Erythroblast (primary cell): Measurements from ENCODE around the gene SEPTIN5.

Source experiments
- DNase-seq, 2 experiments: peaks; one replicate each; lab custom pipeline; 2025; lab: John Stamatoyannopoulos, UW
- GATA1 ChIP-seq: IDR thresholded peaks from 2 replicates; pipeline ENCODE4 v1.6.1; 2011; ENCODE audit warnings: low read depth, mild to moderate bottlenecking, control low read depth, low read length, moderate library complexity
- POLR2A ChIP-seq: IDR thresholded peaks from 2 replicates; pipeline ENCODE4 v1.6.1; 2011; ENCODE audit warnings: mild to moderate bottlenecking, low read length

The SEPTIN5 gene

DNA sequence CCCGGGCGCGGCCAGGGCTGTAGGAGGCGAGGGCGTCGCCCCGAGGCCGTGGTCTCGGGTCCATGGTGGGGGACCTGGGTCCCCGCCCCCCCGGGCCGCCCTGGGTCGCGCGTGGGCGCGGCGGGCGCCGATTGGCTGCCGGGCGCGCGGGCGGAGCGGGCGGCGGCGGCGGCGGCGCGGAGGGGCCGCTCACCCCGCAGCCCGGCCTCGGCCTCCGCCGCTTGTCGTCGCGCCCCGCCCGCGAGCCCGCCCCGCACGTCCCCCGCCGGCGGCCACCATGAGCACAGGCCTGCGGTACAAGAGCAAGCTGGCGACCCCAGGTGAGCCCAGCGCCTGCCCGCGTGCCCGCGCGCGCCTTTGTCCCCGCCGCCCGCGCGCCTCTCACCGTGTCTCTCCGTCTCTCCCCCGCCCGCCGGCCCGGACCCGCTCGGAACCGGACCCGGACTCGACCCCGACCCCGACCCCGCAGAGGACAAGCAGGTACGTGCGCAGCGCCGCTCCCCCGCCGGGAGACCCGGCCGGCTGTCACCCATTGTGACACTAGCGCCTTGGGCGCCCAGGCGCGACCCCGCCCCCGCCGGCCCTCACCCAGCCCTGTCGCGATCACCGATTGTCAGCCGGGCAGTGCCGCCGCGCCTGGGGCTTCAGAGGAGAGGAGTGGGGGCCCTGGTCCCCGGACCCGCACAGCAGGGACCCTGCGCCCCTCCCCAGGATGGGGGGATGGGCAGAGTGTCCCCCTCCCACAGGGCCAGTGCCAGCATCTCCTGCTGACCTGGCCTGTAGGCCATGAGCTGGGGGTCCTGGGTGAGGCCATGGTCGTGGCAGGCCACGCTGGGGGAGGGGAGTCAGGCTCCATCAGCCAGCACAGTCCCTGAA, at the start of gene SEPTIN5:
Gene SEPTIN5 (plus strand): TSS at position 192 of the 876 bp plus-strand sequence. CDS start 86 bp downstream, at position 278.
- TF ChIP-seq GATA1 (no peak), POLR2A (no peak)
- no peak for DNase-seq

- DNase-seq = no peak
- TF ChIP-seq GATA1 = no peak
- TF ChIP-seq POLR2A = no peak
Observed at GRCh38 chr22:19664951-19665783, 49.1 kb upstream of the SEPTIN5 start.

DNA sequence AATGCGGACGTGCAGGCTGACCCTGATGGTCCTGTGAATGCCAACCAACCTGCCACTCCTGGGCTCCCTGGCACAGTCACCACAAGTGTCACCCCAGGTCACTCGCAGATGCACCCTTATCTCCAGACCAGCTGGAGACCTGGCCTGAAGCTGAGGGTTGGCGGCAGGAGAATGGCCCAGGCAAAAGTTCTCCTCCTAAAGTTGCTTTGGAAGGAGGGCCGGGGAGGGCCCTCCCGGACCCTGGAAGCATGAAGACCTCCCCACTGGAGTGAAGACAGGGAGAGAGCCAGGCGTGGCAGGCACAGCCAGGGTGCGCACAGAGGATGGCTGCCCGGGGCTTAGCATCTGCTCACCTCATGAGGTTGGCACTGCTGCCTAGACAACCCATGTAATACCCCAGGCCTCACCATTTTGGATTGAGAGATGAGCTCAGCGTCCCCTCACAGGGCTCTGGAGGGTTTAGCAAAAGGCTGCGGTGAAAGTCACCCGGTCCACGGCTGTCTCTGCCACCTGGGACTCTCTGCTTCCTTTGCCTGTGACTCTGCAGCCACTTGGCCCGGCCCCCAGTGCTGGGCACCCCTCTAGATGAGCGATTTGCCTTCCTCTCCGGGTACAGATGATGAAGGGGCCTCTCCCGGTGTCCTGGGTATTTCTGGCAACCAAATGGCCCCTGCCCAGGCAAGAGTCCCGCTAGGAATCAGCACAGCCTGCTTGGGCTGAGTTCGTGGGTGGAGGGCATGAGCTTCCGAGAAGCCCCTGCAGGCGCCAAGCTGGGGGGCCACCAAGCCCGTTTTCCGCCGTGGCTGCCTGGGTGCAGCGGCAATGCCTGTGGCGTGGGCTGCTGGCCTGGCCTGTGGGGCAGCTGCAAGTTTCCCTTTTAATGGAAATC, 48.3 kb upstream of the SEPTIN5 start:
- TF ChIP-seq GATA1 (no peak), POLR2A (no peak)
- DNase-seq = no peak

DNA sequence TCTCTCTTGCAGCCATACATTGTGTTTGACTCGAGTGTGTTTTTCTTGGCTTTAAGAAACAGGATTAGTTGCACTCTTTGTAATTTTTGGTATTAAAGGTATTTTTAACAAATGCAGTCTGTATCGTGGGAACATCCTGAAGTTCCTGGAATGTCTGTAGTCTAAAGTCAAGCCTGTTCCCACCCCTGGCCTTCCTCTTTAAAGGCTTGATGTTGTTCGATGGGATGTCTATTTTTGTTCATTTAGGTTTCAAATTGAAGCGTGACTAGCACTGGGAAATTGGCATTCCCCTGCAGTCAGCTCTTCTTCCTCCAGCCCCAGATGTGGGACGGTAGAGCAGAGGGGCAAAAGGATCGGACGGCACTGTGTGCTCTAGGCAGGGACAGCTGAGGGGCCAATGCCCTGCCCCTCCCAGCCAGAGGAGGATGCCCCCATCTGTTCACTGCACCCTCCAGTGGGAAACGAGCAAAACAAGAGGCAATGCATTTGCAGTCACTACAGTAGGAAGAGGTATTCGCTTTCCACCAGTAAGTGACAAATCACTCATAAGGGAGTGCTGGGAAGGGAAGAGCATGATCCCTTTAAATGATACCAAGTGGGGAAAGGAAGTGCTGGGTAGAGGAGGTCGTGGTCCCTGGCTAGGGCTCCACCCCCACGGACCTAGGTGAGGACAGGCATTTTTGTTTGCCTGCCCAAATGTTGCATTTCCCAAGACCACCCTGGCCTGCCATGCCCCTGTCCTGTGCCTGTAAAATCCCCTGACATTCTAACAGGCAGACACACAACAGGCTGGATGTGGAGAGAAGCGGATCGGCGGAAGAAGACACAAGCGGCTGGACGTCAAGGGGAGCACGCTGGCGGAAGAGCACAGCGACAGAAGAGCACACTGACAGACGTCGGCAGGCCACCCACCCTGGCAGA, 47.4 kb upstream of the SEPTIN5 start:
- no peak for TF ChIP-seq POLR2A
- TF ChIP-seq GATA1 = no peak
- DNase-seq = no peak

- no peak for DNase-seq
- TF ChIP-seq POLR2A (no peak), GATA1 (no peak)
Observed at GRCh38 chr22:19667872-19668740, 46.2 kb upstream of the SEPTIN5 start.

DNA sequence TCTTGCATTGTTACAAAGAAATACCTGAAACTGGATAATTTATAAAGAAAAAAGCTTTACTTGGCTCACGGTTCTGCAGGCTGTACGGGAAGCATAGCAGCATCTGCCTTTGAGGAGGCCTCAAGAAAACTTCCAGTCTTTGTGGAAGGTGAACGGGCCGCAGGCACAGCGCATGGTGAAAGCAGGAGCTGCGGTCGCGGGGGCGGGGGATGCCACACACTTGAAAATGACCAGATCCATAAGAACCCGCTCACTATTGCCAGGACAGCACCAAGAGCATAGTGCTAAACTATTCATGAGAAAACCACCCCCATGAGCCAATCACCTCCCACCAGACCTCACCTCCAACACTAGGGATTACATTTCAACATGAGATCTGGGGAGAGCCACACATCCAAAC, 45.6 kb upstream of the SEPTIN5 start:
- no peak for TF ChIP-seq GATA1
- no peak for TF ChIP-seq POLR2A
- no peak for DNase-seq

DNA sequence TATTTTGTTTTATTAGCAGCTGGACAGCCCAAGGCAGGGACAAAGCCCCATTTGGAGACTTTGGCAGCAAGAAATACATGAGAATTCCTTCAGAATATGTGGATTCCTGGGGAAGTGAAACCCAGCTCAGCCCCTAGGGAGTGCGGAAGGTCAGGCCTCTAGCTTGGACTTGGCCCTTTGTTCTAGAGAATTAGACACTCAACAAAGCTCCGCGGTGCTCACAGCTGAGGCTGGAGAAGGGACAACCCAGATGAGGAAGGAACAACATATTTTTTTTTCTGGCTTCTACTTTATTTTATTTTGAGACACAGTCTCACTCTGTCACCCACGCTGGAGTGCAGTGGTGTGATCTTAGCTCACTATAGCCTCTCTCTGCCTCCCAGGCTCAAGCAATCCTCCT, 44.7 kb upstream of the SEPTIN5 start:
- no peak for TF ChIP-seq POLR2A
- no peak for TF ChIP-seq GATA1
- no peak for DNase-seq

DNA sequence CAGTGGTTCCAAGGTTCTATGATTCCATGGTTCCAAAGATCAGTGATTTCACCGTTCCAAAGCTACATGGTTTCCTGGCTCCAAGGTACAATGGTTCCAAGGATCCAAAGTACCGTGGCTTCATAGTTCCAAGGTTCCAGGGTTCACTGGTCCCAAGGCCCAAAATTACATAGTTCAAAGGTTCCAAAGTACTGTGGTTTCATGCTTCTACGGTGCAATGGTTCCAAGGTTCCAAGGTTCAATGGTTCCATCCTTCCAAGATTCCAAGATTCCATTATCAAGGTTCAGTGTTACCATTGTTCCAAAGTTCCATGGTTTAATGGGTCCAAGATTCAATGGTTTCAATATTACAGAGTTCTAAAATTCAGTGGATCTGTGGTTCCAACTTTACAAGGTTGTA, 43.0 kb upstream of the SEPTIN5 start:
- DNase-seq = no peak
- no peak for TF ChIP-seq GATA1
- no peak for TF ChIP-seq POLR2A

DNA sequence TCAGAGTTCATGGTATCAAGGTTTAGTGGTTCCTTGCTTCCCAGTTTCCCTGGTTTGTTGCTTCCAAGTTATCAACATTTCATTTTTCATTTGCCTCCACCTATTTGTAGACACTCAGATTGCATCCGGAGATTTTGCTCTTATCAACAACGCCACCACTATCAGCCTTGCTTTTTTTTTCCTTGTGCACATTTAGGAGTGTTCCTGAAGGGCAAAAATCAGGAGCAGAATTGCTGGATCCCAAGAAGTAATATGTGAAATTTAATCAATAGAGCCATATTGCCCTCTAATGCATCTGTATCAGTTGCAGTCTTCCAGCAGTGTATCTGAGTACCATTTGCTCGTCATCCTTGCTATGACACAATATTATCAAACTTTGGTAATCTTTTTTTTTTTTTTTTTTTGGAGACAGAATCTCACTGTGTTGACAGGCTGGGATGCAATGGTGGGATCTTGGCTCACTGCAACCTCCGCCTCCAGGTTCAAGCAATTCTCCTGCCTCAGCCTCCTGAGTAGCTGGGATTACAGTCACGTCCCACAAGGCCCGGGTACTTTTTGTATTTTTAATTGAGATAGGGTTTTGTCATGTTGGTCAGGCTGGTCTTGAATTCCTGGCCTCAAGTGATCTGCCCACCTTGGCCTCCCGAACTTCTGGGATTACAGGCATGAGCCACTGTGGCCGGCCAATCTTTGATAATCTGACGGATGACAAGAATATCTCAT, 42.1 kb upstream of the SEPTIN5 start:
- DNase-seq = no peak
- TF ChIP-seq GATA1 (no peak), POLR2A (no peak)

DNA sequence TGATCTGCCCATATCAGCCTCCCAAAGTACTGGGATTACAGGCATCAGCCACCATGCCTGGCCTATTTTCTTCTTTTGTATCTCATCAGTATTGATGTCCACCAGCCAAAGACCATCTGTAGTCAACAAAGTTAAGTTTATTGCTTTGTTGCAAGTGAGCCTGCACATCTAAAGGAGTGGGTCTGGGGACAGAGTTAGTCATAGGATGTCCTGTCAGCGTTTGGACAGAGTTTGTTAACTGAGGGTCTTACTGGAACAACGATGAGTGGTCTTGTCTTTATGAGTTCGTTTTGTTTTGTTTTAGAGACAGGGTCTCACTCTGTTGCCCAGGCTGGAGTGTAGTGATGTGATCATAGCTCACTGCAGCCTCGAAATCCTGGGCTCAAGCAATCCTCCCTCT, 40.6 kb upstream of the SEPTIN5 start:
- TF ChIP-seq POLR2A (no peak), GATA1 (no peak)
- no peak for DNase-seq

GRCh38 chr22:19674129-19674928, 40.0 kb upstream of the SEPTIN5 start:
- DNase-seq = no peak
- TF ChIP-seq GATA1 = no peak
- TF ChIP-seq POLR2A = no peak
